H1 (cell line): ENCODE measurements around the gene PRKAB1. TPM values are rescaled to one million over a fixed set of nuclear protein-coding genes. Genes with fewer than 3 reads are reported as not detected.

ENCODE experiments used
- CTCF ChIA-PET: fragments of 300-600 bp; sonication (Branson Sonifier 250); formaldehyde crosslinking; loops from one replicate; lab custom pipeline; 2021; ENCODE audit not compliant: partially characterized antibody; lab: Charles Lee
- POLR2A ChIA-PET: fragments of 300-600 bp; sonication (Branson Sonifier 250); formaldehyde crosslinking; loops from one replicate; lab custom pipeline; 2021; ENCODE audit warnings: inconsistent platforms; ENCODE audit not compliant: partially characterized antibody; lab: Charles Lee
- DNase-seq, 2 experiments: peaks; one replicate each; pipeline versions ENCODE4 v3.0.0 to v3.0.0-alpha.2; 2010 to 2022; ENCODE audit warnings: low spot score in 2 of 2, low read depth in 1 of 2, mixed read lengths in 1 of 2
- FAIRE-seq: peaks from 2 replicates; lab custom pipeline; 2011; peaks lifted over from hg19 to GRCh38; lab: Jason Lieb, UNC
- H2AFZ ChIP-seq: 2 replicates; pipeline ENCODE4 v1.8.1; 2012; ENCODE audit warnings: low read length, inconsistent platforms
- H2AK5ac ChIP-seq: 2 replicates; pipeline ENCODE4 v1.6.1; 2013; ENCODE audit warnings: low read depth, low read length
- H2BK120ac ChIP-seq: replicated peaks from 2 replicates; pipeline ENCODE3; 2013; ENCODE audit warnings: low read depth, low read length, inconsistent platforms
- H2BK12ac ChIP-seq: 2 replicates; pipeline ENCODE4 v1.6.1; 2013; ENCODE audit warnings: low read depth, low read length
- H2BK15ac ChIP-seq: 2 replicates; pipeline ENCODE4 v1.6.1; 2013; ENCODE audit warnings: low read length
- H2BK20ac ChIP-seq: 2 replicates; pipeline ENCODE4 v1.6.1; 2013; ENCODE audit warnings: low read length
- H2BK5ac ChIP-seq: 2 replicates; pipeline ENCODE4 v1.6.1; 2013; ENCODE audit warnings: low read depth, low read length
- H3K14ac ChIP-seq: 2 replicates; pipeline ENCODE4 v1.6.1; 2013; ENCODE audit warnings: inconsistent platforms; ENCODE audit not compliant: insufficient read length
- H3K18ac ChIP-seq: 2 replicates; pipeline ENCODE4 v1.6.1; 2013; ENCODE audit warnings: low read length; ENCODE audit errors: extremely low read depth
- H3K23ac ChIP-seq: 2 replicates; pipeline ENCODE4 v1.6.1; 2013; ENCODE audit warnings: inconsistent platforms; ENCODE audit not compliant: insufficient read length
- H3K23me2 ChIP-seq: 2 replicates; pipeline ENCODE4 v1.6.1; 2013; ENCODE audit warnings: low read depth, low read length
- H3K27ac ChIP-seq: 2 replicates; pipeline ENCODE4 v1.6.1; 2011; ENCODE audit warnings: low read depth, low read length, inconsistent platforms
- H3K27me3 ChIP-seq, 4 experiments: replicated peaks in 1 of 4; 1 replicate in 1 of 4; 2 replicates in 3 of 4; pipeline versions ENCODE4 v1.6.1 to v1.8.1; 2011 to 2013; ENCODE audit warnings: low read length in 3 of 4, mild to moderate bottlenecking in 3 of 4, inconsistent platforms in 2 of 4, mixed read lengths in 2 of 4, moderate library complexity in 1 of 4; ENCODE audit not compliant: control insufficient read depth in 3 of 4, insufficient read depth in 3 of 4; ENCODE audit errors: extremely low read depth in 1 of 4
- H3K36me3 ChIP-seq, 4 experiments: 2 replicates each; pipeline versions ENCODE4 v1.6.1 to v1.8.1; 2011 to 2013; ENCODE audit warnings: mild to moderate bottlenecking in 4 of 4, low read length in 3 of 4, moderate library complexity in 2 of 4, control low read depth in 1 of 4, inconsistent platforms in 1 of 4; ENCODE audit not compliant: insufficient read depth in 4 of 4, control insufficient read depth in 2 of 4
- H3K4ac ChIP-seq: replicated peaks from 2 replicates; pipeline ENCODE3; 2013; ENCODE audit warnings: low read length, low read depth, mixed read lengths, inconsistent platforms; ENCODE audit not compliant: insufficient read length
- H3K4me1 ChIP-seq, 4 experiments: replicated peaks in 1 of 4; 1 replicate in 1 of 4; 2 replicates in 3 of 4; pipeline versions ENCODE4 v1.6.1 to v1.8.1; 2011 to 2013; ENCODE audit warnings: low read length in 3 of 4, inconsistent platforms in 2 of 4, mixed read lengths in 1 of 4; ENCODE audit not compliant: insufficient read depth in 4 of 4, control insufficient read depth in 3 of 4
- H3K4me2 ChIP-seq, 2 experiments: 2 replicates each; pipeline versions ENCODE4 v1.6.1 to v1.8.1; 2011 to 2013; ENCODE audit warnings: low read depth in 2 of 2, low read length in 2 of 2, control low read depth in 1 of 2, inconsistent platforms in 1 of 2, mild to moderate bottlenecking in 1 of 2; ENCODE audit not compliant: insufficient read depth in 1 of 2
- H3K4me3 ChIP-seq, 4 experiments: fragments of 200-600, 300-600 bp in 1 of 4; sonication (generic), shearing (Covaris generic), sonication (Bioruptor Twin) in 1 of 4; 2 replicates each; pipeline versions ENCODE4 v1.5.1 to v1.8.1; 2011 to 2016; ENCODE audit warnings: low read length in 4 of 4, low read depth in 3 of 4, control low read depth in 2 of 4, inconsistent platforms in 2 of 4, mild to moderate bottlenecking in 2 of 4, mixed read lengths in 1 of 4, moderate library complexity in 1 of 4; ENCODE audit not compliant: insufficient read depth in 2 of 4; ENCODE audit errors: extremely low read depth in 1 of 4
- H3K56ac ChIP-seq: replicated peaks from 2 replicates; pipeline ENCODE3; 2013; ENCODE audit warnings: low read depth, mild to moderate bottlenecking, mixed read lengths, low read length, inconsistent platforms; ENCODE audit not compliant: insufficient read length
- H3K79me1 ChIP-seq: 2 replicates; pipeline ENCODE4 v1.6.1; 2013; ENCODE audit warnings: low read depth, low read length, control low read depth
- H3K79me2 ChIP-seq, 2 experiments: 2 replicates each; pipeline versions ENCODE4 v1.6.1 to v1.8.1; 2012 to 2013; ENCODE audit warnings: low read length in 2 of 2, mild to moderate bottlenecking in 2 of 2, inconsistent platforms in 1 of 2; ENCODE audit not compliant: insufficient read depth in 2 of 2, control insufficient read depth in 1 of 2
- H3K9ac ChIP-seq, 4 experiments: replicated peaks in 1 of 4; 1 replicate in 1 of 4; 2 replicates in 3 of 4; pipeline versions ENCODE4 v1.6.1 to v1.8.1; 2011 to 2013; ENCODE audit warnings: low read depth in 3 of 4, low read length in 3 of 4, control low read depth in 2 of 4, mild to moderate bottlenecking in 2 of 4, moderate library complexity in 2 of 4, inconsistent platforms in 1 of 4; ENCODE audit errors: extremely low read depth in 1 of 4
- H3K9me3 ChIP-seq, 2 experiments: 2 replicates each; pipeline versions ENCODE4 v1.6.1 to v1.8.1; 2012 to 2013; ENCODE audit warnings: mild to moderate bottlenecking in 2 of 2, moderate library complexity in 2 of 2, control low read depth in 1 of 2, inconsistent platforms in 1 of 2, low read depth in 1 of 2, low read length in 1 of 2, mixed read lengths in 1 of 2; ENCODE audit not compliant: insufficient read depth in 2 of 2
- H4K20me1 ChIP-seq, 2 experiments: replicated peaks in 1 of 2; 2 replicates each; pipeline versions ENCODE3 to v1.8.1; 2011 to 2013; ENCODE audit warnings: inconsistent platforms in 2 of 2, low read length in 2 of 2, mild to moderate bottlenecking in 1 of 2; ENCODE audit not compliant: insufficient read depth in 2 of 2, control insufficient read depth in 1 of 2
- H4K5ac ChIP-seq: 2 replicates; pipeline ENCODE4 v1.6.1; 2013; ENCODE audit warnings: low read length, low read depth, mixed read lengths, inconsistent platforms; ENCODE audit not compliant: insufficient read length
- H4K8ac ChIP-seq: 2 replicates; pipeline ENCODE4 v1.8.0; 2013; ENCODE audit warnings: mild to moderate bottlenecking, moderate library complexity, low read length, inconsistent platforms; ENCODE audit not compliant: insufficient read depth; ENCODE audit errors: extremely low read depth
- H4K91ac ChIP-seq: replicated peaks from 2 replicates; pipeline ENCODE3; 2013; ENCODE audit warnings: low read length, mixed read lengths, inconsistent platforms; ENCODE audit not compliant: insufficient read length
- NRF1 ChIP-seq: IDR thresholded peaks from 2 replicates; pipeline ENCODE4 v1.6.1; 2011; ENCODE audit warnings: mild to moderate bottlenecking, low read depth, low read length, improper control_type of control experiment
- PHF8 ChIP-seq: fragments of 200-600 bp; sonication (generic); conservative IDR thresholded peaks from 2 replicates; pipeline ENCODE4 v1.7.1; 2012; ENCODE audit warnings: low read depth, mild to moderate bottlenecking, inconsistent platforms, low read length, moderate library complexity
- RFX5 ChIP-seq: IDR thresholded peaks from 2 replicates; pipeline ENCODE4 v1.6.1; 2011; ENCODE audit warnings: low read depth, low read length, improper control_type of control experiment, borderline replicate concordance
- WGBS, 2 experiments: shearing (Covaris generic) in 1 of 2; methylation state at CpG; one replicate each; pipeline versions ENCODE4 v1.1.6 to v1.1.7; 2013 to 2015; ENCODE audit warnings: low lambda C conversion rate in 2 of 2, mixed read lengths in 2 of 2, inconsistent platforms in 1 of 2, low coverage in 1 of 2, missing lambda C conversion rate in 1 of 2; ENCODE audit not compliant: insufficient replicate concordance in 2 of 2, insufficient coverage in 1 of 2, insufficient read length in 1 of 2; ENCODE audit errors: extremely low coverage in 1 of 2, missing lambda C conversion rate in 1 of 2; 5-methylcytosine and 5-hydroxymethylcytosine counted together
- polyA plus RNA-seq, 7 experiments: library from polyadenylated mRNA; depleted of rRNA in 3 of 7; stranded (reverse) in 5 of 7; unstranded in 2 of 7; fragments of >200 nt in 5 of 7; fragments of 200-250 nt in 2 of 7; gene quantifications; 1 replicate in 5 of 7; 2 replicates in 1 of 7; 4 replicates in 1 of 7; pipeline versions ENCODE4 v1.2.1 to v1.2.3, GENCODE V29; 2011 to 2013; ENCODE audit warnings: missing spikeins in 2 of 7, mixed read lengths in 2 of 7
- total RNA-seq: library from RNA; stranded (reverse); fragmentation: NEBNext Ultra II Directional; extraction: Animal tissue kit (Norgen Biotek cat#: 25700); gene quantifications from 2 replicates; pipeline ENCODE4 v1.2.1, GENCODE V29; 2021

PRKAB1 gene
- total and polyA plus RNA-seq, 2 of the 8 experiments (the other 6 are each of a cell fraction or from before 2014, with no cell fraction given), result 24.0 to 32.1 TPM

- Histone ChIP-seq H2BK5ac (no peak overlapping the region), H3K9ac (no peak overlapping the region), H4K91ac (no peak overlapping the region), H4K8ac (no peak overlapping the region), H2BK12ac (no peak overlapping the region), H3K23ac (no peak overlapping the region), H2AK5ac (no peak overlapping the region), H3K27ac (no peak overlapping the region), H3K27me3 (no peaks in the 10 kb centered on the region), H3K23me2 (no peaks in the 10 kb centered on the region), H4K5ac (no peak overlapping the region), H3K4me1 (no peaks in the 10 kb centered on the region), H2BK20ac (no peak overlapping the region), H2AFZ (no peak overlapping the region), H3K9me3 (no peaks in the 10 kb centered on the region; a peak in 1 of 4 replicates), H3K36me3 (peaks cover 8 to 34% (median 22%) of the 10 kb centered on the region in 4 experiments), H3K4me3 (no peak overlapping the region), H3K4me2 (no peak overlapping the region), H3K79me2 (no peaks in the 10 kb centered on the region), H3K79me1 (no peaks in the 10 kb centered on the region; the same call in 1 of the 2 replicates), H3K18ac (no peak overlapping the region), H3K14ac (no peak overlapping the region), H3K56ac (no peak overlapping the region), H3K4ac (no peak overlapping the region), H2BK15ac (no peak overlapping the region), H4K20me1 (peaks cover 0 to 2% of the 10 kb centered on the region in 2 experiments), H2BK120ac (no peak overlapping the region)
- WGBS, 2 experiments, result 91% methylated on average over 10 of the region's 10 CpGs; no CpG with 5 or more reads in 1 of the 2 experiments
- TF ChIP-seq RFX5 (no peak), PHF8 (no peak), NRF1 (no peak)
- ChIA-PET CTCF (interaction anchor here (0.6 kb wide), 1 partner anchor 156 kb away, joined by 3 read pairs; no protein-coding TSS in a partner anchor), POLR2A (interaction anchor here (0.7 kb wide), 1 partner anchor 11 kb away, joined by 3 read pairs; no protein-coding TSS in a partner anchor)
- no peak for FAIRE-seq
- no peak for DNase-seq
Measured at GRCh38 chr12:119684711-119685369, 16.9 kb downstream of the PRKAB1 start.
